Measurements from ENCODE around the gene TCF4. TPM values are rescaled to one million over a fixed set of nuclear protein-coding genes. Genes with fewer than 3 reads are reported as not detected.

TCF4 gene
- total RNA-seq, 1 donor from 2014 or later: 205 TPM

- Histone ChIP-seq H3K36me3 (ENCODE audit: control insufficient read depth in 3 of 3, insufficient read depth in 3 of 3, low read length in 3 of 3) (peaks cover 0 to 6% (median 4%) of the 10 kb centered on the region in 3 donors), H3K4me1 (ENCODE audit: control insufficient read depth in 3 of 3, insufficient read depth in 3 of 3, low read length in 3 of 3) (peaks cover 6 to 17% (median 10%) of the 10 kb centered on the region in 3 donors), H3K27ac (ENCODE audit: low read depth, low read length) (no peak overlapping the region), H3K9ac (ENCODE audit: low read depth in 1 of 3, low read length in 3 of 3) (no peak overlapping the region), H3K4me3 (ENCODE audit: low read length in 3 of 3) (no peak overlapping the region), H3K9me3 (ENCODE audit: control insufficient read depth in 3 of 3, low read length in 3 of 3) (no peaks in the 10 kb centered on the region), H3K27me3 (ENCODE audit: control insufficient read depth in 3 of 3, insufficient read depth in 3 of 3, low read length in 3 of 3) (no peaks in the 10 kb centered on the region)
Observed at GRCh38 chr18:55246278-55246677, 341.7 kb downstream of the TCF4 start.

GRCh38 chr18:55245211-55245614 is 342.8 kb downstream of the TCF4 start:
- H3K27me3 ChIP-seq (ENCODE audit: control insufficient read depth in 3 of 3, insufficient read depth in 3 of 3, low read length in 3 of 3): no peaks in the 10 kb centered on the region
- H3K27ac ChIP-seq (ENCODE audit: low read depth, low read length): no peak overlapping the region
- H3K4me1 ChIP-seq (ENCODE audit: control insufficient read depth in 3 of 3, insufficient read depth in 3 of 3, low read length in 3 of 3): peaks cover 5 to 19% (median 10%) of the 10 kb centered on the region in 3 donors
- H3K36me3 ChIP-seq (ENCODE audit: control insufficient read depth in 3 of 3, insufficient read depth in 3 of 3, low read length in 3 of 3): peaks cover 0 to 9% (median 4%) of the 10 kb centered on the region in 3 donors
- H3K4me3 ChIP-seq (ENCODE audit: low read length in 3 of 3): no peak overlapping the region
- H3K9ac ChIP-seq (ENCODE audit: low read depth in 1 of 3, low read length in 3 of 3): no peak overlapping the region
- no peaks in the 10 kb centered on the region for H3K9me3 ChIP-seq (ENCODE audit: control insufficient read depth in 3 of 3, low read length in 3 of 3)

DNA sequence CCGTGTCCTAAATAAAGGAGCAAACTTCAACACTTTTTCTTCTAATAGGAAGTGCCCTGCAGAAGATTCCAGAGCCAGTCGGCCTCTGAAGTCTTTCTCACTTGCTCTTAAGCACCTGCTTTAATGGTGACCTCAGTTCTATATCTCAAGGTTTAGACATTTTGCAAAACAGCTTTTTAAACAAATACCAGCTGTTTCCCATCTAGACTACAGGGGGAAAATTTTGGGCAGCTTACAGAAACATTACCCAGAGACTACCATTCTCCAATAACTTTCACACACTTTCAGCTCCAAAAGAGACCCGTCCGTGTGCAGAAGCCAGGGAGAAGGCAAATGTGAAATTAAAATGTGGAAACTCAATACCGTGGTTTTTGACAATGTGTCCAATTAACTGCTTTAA is 343.4 kb downstream of the TCF4 start:
- H3K9me3 ChIP-seq (ENCODE audit: control insufficient read depth in 3 of 3, low read length in 3 of 3): no peaks in the 10 kb centered on the region
- peaks cover 0 to 9% (median 4%) of the 10 kb centered on the region in 3 donors for H3K36me3 ChIP-seq (ENCODE audit: control insufficient read depth in 3 of 3, insufficient read depth in 3 of 3, low read length in 3 of 3)
- no peak overlapping the region for H3K9ac ChIP-seq (ENCODE audit: low read depth in 1 of 3, low read length in 3 of 3)
- H3K27ac ChIP-seq (ENCODE audit: low read depth, low read length): peak overlapping the region; percentile 60
- no peaks in the 10 kb centered on the region for H3K27me3 ChIP-seq (ENCODE audit: control insufficient read depth in 3 of 3, insufficient read depth in 3 of 3, low read length in 3 of 3)
- peaks cover 5 to 19% (median 10%) of the 10 kb centered on the region in 3 donors for H3K4me1 ChIP-seq (ENCODE audit: control insufficient read depth in 3 of 3, insufficient read depth in 3 of 3, low read length in 3 of 3)
- H3K4me3 ChIP-seq (ENCODE audit: low read length in 3 of 3): no peak overlapping the region

- H3K9ac ChIP-seq (ENCODE audit: low read depth in 1 of 3, low read length in 3 of 3): no peak overlapping the region
- H3K27ac ChIP-seq (ENCODE audit: low read depth, low read length): peak overlapping the region; percentile 60
- no peaks in the 10 kb centered on the region for H3K27me3 ChIP-seq (ENCODE audit: control insufficient read depth in 3 of 3, insufficient read depth in 3 of 3, low read length in 3 of 3)
- H3K9me3 ChIP-seq (ENCODE audit: control insufficient read depth in 3 of 3, low read length in 3 of 3): no peaks in the 10 kb centered on the region
- H3K36me3 ChIP-seq (ENCODE audit: control insufficient read depth in 3 of 3, insufficient read depth in 3 of 3, low read length in 3 of 3): peaks cover under 1 to 7% (median 4%) of the 10 kb centered on the region in 3 donors
- H3K4me3 ChIP-seq (ENCODE audit: low read length in 3 of 3): no peak overlapping the region
- peaks cover 5 to 19% (median 10%) of the 10 kb centered on the region in 3 donors for H3K4me1 ChIP-seq (ENCODE audit: control insufficient read depth in 3 of 3, insufficient read depth in 3 of 3, low read length in 3 of 3)
Observed at GRCh38 chr18:55243857-55244256, 344.1 kb downstream of the TCF4 start.

DNA sequence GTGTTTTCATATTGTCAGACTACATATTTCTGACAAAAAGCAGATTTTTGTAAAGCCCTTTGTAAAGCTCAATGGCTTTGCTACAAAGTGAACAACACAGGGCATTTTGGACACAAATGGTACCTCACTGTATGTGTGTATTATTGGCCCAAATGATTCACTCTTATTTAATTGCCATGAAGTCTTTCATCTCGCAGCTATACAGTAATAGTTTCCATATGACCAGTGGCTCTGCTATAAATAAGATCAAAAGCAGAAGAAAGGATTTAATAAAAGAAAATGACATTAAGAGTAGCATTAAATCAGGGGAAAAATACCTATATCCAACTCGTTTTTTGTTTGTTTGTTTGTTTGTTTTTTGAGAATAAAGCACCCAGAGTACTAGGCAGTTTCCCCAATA is 344.7 kb downstream of the TCF4 start:
- Histone ChIP-seq H3K27me3 (ENCODE audit: control insufficient read depth in 3 of 3, insufficient read depth in 3 of 3, low read length in 3 of 3) (no peaks in the 10 kb centered on the region), H3K36me3 (ENCODE audit: control insufficient read depth in 3 of 3, insufficient read depth in 3 of 3, low read length in 3 of 3) (peaks cover 2 to 7% (median 4%) of the 10 kb centered on the region in 3 donors), H3K27ac (ENCODE audit: low read depth, low read length) (peak overlapping the region; percentile 59), H3K9me3 (ENCODE audit: control insufficient read depth in 3 of 3, low read length in 3 of 3) (no peaks in the 10 kb centered on the region), H3K9ac (ENCODE audit: low read depth in 1 of 3, low read length in 3 of 3) (no peak overlapping the region), H3K4me3 (ENCODE audit: low read length in 3 of 3) (no peak overlapping the region), H3K4me1 (ENCODE audit: control insufficient read depth in 3 of 3, insufficient read depth in 3 of 3, low read length in 3 of 3) (peaks cover 5 to 19% (median 10%) of the 10 kb centered on the region in 3 donors)

DNA sequence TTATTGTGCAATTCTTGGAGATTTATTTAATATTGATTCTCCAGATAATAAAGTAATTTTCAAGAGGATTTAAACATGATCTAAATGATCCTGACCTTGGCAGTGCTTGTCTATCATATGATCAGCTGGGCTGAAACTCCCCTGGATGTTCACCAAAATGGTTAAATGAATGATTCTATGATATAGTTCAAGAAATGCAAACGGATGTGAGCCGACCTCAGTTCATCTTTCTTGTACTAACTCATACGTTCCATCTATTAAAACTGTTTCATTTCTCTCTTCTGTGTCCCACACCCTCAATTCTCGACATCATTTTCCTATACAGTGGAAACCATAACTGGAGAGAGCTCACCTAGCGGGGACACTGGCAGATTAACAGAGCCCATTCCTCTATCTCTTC is 347.0 kb downstream of the TCF4 start:
- Histone ChIP-seq H3K4me3 (ENCODE audit: low read length in 3 of 3) (no peak overlapping the region), H3K4me1 (ENCODE audit: control insufficient read depth in 3 of 3, insufficient read depth in 3 of 3, low read length in 3 of 3) (peaks cover 5 to 25% (median 10%) of the 10 kb centered on the region in 3 donors), H3K9ac (ENCODE audit: low read depth in 1 of 3, low read length in 3 of 3) (no peak overlapping the region), H3K27me3 (ENCODE audit: control insufficient read depth in 3 of 3, insufficient read depth in 3 of 3, low read length in 3 of 3) (no peaks in the 10 kb centered on the region), H3K9me3 (ENCODE audit: control insufficient read depth in 3 of 3, low read length in 3 of 3) (no peaks in the 10 kb centered on the region), H3K36me3 (ENCODE audit: control insufficient read depth in 3 of 3, insufficient read depth in 3 of 3, low read length in 3 of 3) (peaks cover 0 to 12% (median 2%) of the 10 kb centered on the region in 3 donors), H3K27ac (ENCODE audit: low read depth, low read length) (no peak overlapping the region)

- Histone ChIP-seq H3K27me3 (ENCODE audit: control insufficient read depth in 3 of 3, insufficient read depth in 3 of 3, low read length in 3 of 3) (no peaks in the 10 kb centered on the region), H3K4me1 (ENCODE audit: control insufficient read depth in 3 of 3, insufficient read depth in 3 of 3, low read length in 3 of 3) (peaks cover 6 to 27% (median 10%) of the 10 kb centered on the region in 3 donors), H3K4me3 (ENCODE audit: low read length in 3 of 3) (no peak overlapping the region), H3K27ac (ENCODE audit: low read depth, low read length) (no peak overlapping the region), H3K9ac (ENCODE audit: low read depth in 1 of 3, low read length in 3 of 3) (no peak overlapping the region), H3K36me3 (ENCODE audit: control insufficient read depth in 3 of 3, insufficient read depth in 3 of 3, low read length in 3 of 3) (peaks cover 0 to 12% (median 2%) of the 10 kb centered on the region in 3 donors), H3K9me3 (ENCODE audit: control insufficient read depth in 3 of 3, low read length in 3 of 3) (no peaks in the 10 kb centered on the region)
Observed at GRCh38 chr18:55239740-55240139, 348.3 kb downstream of the TCF4 start.

GRCh38 chr18:55237660-55238059 is 350.3 kb downstream of the TCF4 start:
- Histone ChIP-seq H3K9ac (ENCODE audit: low read depth in 1 of 3, low read length in 3 of 3) (no peak overlapping the region), H3K27me3 (ENCODE audit: control insufficient read depth in 3 of 3, insufficient read depth in 3 of 3, low read length in 3 of 3) (no peaks in the 10 kb centered on the region), H3K9me3 (ENCODE audit: control insufficient read depth in 3 of 3, low read length in 3 of 3) (no peaks in the 10 kb centered on the region), H3K4me3 (ENCODE audit: low read length in 3 of 3) (no peak overlapping the region), H3K4me1 (ENCODE audit: control insufficient read depth in 3 of 3, insufficient read depth in 3 of 3, low read length in 3 of 3) (peaks cover 10 to 22% (median 11%) of the 10 kb centered on the region in 3 donors), H3K27ac (ENCODE audit: low read depth, low read length) (no peak overlapping the region), H3K36me3 (ENCODE audit: control insufficient read depth in 3 of 3, insufficient read depth in 3 of 3, low read length in 3 of 3) (peaks cover 8 to 24% (median 11%) of the 10 kb centered on the region in 3 donors)

DNA sequence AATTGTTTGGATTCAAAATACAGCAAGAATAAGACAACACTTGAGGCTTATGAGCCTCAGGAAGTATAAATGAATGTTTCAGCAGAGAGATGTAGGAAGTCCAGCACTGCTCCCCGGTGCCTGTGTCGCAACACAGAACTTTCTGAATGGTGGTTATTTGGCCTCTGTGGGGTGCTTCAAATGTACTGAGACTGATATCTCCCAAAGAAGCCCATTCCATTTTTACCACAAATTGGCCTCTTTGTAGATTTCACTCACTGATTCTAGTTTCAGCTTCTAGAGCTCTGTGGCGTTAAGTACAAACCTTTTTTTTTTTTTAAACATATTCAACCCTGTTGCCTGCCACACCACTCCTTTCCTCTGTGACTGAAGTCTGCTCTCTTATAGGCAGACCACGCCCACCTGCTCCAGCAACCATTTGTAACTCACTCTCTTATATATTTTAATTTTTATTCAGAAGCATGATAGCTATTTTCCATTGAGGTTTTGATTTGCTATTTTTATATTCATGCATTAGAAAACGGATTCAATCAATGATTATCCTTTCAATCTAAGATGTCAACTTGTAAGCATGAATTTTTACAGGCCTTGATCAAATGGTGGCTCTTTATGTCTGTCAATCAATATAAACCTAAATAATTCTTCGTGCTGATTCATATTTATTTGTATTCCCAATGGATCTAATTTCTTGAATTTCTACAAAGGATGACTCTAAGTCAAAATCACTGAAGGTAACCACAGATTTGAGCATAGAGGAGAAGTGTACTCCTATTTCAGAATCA is 351.7 kb downstream of the TCF4 start:
- H3K27ac ChIP-seq (ENCODE audit: low read depth, low read length): no peak overlapping the region

GRCh38 chr18:55235094-55235461 is 352.9 kb downstream of the TCF4 start:
- Histone ChIP-seq H3K9me3 (ENCODE audit: control insufficient read depth in 3 of 3, low read length in 3 of 3) (no peaks in the 10 kb centered on the region), H3K27ac (ENCODE audit: low read depth, low read length) (peak overlapping the region; percentile 32), H3K36me3 (ENCODE audit: control insufficient read depth in 3 of 3, insufficient read depth in 3 of 3, low read length in 3 of 3) (peaks cover 25 to 31% (median 28%) of the 10 kb centered on the region in 3 donors), H3K9ac (ENCODE audit: low read depth in 1 of 3, low read length in 3 of 3) (no peak overlapping the region), H3K4me1 (ENCODE audit: control insufficient read depth in 3 of 3, insufficient read depth in 3 of 3, low read length in 3 of 3) (peaks cover 8 to 15% (median 10%) of the 10 kb centered on the region in 3 donors), H3K27me3 (ENCODE audit: control insufficient read depth in 3 of 3, insufficient read depth in 3 of 3, low read length in 3 of 3) (no peaks in the 10 kb centered on the region), H3K4me3 (ENCODE audit: low read length in 3 of 3) (peak overlapping the region in 1 of 3 donors; percentile 49)

More for the DNA sequence above, 351.7 kb downstream of the TCF4 start:
- H3K9me3 ChIP-seq (ENCODE audit: control insufficient read depth in 3 of 3, low read length in 3 of 3): no peaks in the 10 kb centered on the region
- peaks cover 20 to 28% (median 21%) of the 10 kb centered on the region in 3 donors for H3K36me3 ChIP-seq (ENCODE audit: control insufficient read depth in 3 of 3, insufficient read depth in 3 of 3, low read length in 3 of 3)
- no peaks in the 10 kb centered on the region for H3K27me3 ChIP-seq (ENCODE audit: control insufficient read depth in 3 of 3, insufficient read depth in 3 of 3, low read length in 3 of 3)
- H3K4me1 ChIP-seq (ENCODE audit: control insufficient read depth in 3 of 3, insufficient read depth in 3 of 3, low read length in 3 of 3): peaks cover 8 to 21% (median 10%) of the 10 kb centered on the region in 3 donors
- peak overlapping the region in 1 of 3 donors; percentile 33 for H3K9ac ChIP-seq (ENCODE audit: low read depth in 1 of 3, low read length in 3 of 3)
- no peak overlapping the region for H3K4me3 ChIP-seq (ENCODE audit: low read length in 3 of 3)
